Activated T-cell treated with anti-CD3 and anti-CD28 coated beads, Interleukin-2, amount 50 U/mL, for 4 hours (primary cell): ENCODE measurements around the gene B3GALT5. TPM values are rescaled to one million over a fixed set of nuclear protein-coding genes. Genes with fewer than 3 reads are reported as not detected.

Source experiments
- ATAC-seq, 2 donors: fragments of 200-7000 bp; cut with Tn5 transposase; one replicate each; pipeline ENCODE4 v1.10.0; 2021
- DNase-seq: peaks from one replicate; pipeline ENCODE4 v3.0.0-alpha.2; 2020
- H3K27me3 Mint-ChIP-seq: one replicate; pipeline ENCODE4 v1.8.0; 2021; ENCODE audit warnings: low read depth, mixed read lengths
- H3K36me3 Mint-ChIP-seq: one replicate; pipeline ENCODE4 v1.8.0; 2022; ENCODE audit warnings: mixed read lengths; ENCODE audit not compliant: insufficient read depth
- H3K4me1 Mint-ChIP-seq: one replicate; pipeline ENCODE4 v1.8.0; 2021; ENCODE audit warnings: low read depth, mixed read lengths
- H3K4me3 Mint-ChIP-seq: one replicate; pipeline ENCODE4 v1.8.0; 2021; ENCODE audit warnings: mild to moderate bottlenecking, moderate library complexity, mixed read lengths
- H3K9me3 Mint-ChIP-seq: one replicate; pipeline ENCODE4 v1.8.0; 2021; ENCODE audit warnings: mixed read lengths
- total RNA-seq, 3 donors: library from RNA; stranded (reverse); gene quantifications; one replicate each; pipeline ENCODE4 v1.2.1, GENCODE V29; 2021

Gene B3GALT5
- total RNA-seq, 3 donors from 2014 or later = 0.03 to 0.05 (median 0.05) TPM

DNA sequence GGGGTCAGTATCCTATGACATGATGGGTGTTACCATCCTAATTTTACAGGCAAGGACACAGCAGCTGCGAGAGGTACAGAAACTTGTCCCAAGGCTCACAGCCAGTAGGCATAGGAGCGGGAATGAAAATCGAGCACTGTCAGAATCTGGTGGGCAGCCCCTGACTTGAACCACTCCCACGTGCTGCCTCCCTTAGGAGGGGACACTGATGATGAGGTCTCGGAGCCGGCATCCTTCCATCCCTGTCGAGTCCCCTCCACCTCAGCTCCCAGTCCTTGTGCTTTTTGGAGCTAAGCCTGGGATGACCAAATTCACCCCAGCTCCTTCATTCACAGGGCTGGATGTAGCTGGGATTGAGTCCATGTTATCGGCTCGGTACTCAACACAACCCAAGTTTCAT, 49.0 kb downstream of the B3GALT5 start:
- Mint-ChIP-seq H3K4me1 (no peaks in the 10 kb centered on the region), H3K36me3 (no peaks in the 10 kb centered on the region), H3K4me3 (no peak overlapping the region), H3K9me3 (no peaks in the 10 kb centered on the region), H3K27me3 (peaks cover 5% of the 10 kb centered on the region)
- ATAC-seq (no peak), DNase-seq (no peak)

DNA sequence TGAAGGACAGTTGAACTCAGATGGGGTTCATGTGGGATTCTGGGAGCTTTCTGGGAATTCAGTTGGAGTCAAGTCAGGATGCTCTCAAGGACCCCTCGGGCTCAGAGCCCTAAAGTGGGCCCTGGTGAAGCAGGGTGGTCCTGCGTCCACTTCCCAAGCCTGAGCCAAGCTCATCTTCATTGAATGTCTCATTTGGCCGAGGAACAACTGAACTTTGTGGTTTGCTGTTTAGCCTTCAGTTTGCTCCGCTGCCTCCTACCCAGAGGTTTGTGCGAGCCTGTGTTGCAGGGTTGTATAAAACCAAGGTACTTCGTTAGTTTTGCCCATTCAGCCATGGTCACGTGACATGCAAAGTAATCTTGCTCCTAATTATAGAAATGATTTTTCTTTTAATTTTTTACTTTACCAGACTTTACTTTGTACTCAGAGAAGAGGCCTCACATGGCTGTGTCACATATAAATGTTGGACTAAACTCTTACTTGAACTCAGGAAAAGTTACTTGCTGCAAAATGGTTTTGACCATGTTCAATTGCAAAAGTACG, 49.7 kb downstream of the B3GALT5 start:
- ATAC-seq (no peak), DNase-seq (no peak)
- Mint-ChIP-seq H3K9me3 (no peaks in the 10 kb centered on the region), H3K36me3 (no peaks in the 10 kb centered on the region), H3K4me1 (no peaks in the 10 kb centered on the region), H3K4me3 (no peak overlapping the region), H3K27me3 (peaks cover 5% of the 10 kb centered on the region)

DNA sequence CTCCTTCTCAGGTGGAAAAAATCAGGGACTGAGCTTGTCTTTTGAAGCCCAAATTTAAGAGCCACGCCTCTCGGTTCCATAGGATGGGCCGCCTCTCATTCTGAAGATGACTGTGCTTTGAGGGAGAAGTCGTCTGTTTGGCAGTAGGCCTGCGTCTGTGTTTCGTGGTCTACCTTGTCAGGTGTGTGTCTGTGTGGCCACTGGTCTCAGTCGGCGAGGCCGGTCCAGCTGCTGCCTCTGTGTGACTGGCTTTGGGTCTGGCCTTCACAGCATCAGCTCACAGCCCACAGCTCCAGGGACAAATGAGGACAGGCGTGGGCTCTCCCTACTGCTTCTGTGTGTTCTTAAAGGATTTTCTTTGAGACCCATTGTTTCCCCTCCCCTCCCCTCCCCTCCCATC, 50.3 kb downstream of the B3GALT5 start:
- H3K4me3 Mint-ChIP-seq = no peak overlapping the region
- peaks cover 5% of the 10 kb centered on the region for H3K27me3 Mint-ChIP-seq
- no peaks in the 10 kb centered on the region for H3K9me3 Mint-ChIP-seq
- H3K36me3 Mint-ChIP-seq = no peaks in the 10 kb centered on the region
- ATAC-seq (no peak), DNase-seq (no peak)
- H3K4me1 Mint-ChIP-seq = no peaks in the 10 kb centered on the region

DNA sequence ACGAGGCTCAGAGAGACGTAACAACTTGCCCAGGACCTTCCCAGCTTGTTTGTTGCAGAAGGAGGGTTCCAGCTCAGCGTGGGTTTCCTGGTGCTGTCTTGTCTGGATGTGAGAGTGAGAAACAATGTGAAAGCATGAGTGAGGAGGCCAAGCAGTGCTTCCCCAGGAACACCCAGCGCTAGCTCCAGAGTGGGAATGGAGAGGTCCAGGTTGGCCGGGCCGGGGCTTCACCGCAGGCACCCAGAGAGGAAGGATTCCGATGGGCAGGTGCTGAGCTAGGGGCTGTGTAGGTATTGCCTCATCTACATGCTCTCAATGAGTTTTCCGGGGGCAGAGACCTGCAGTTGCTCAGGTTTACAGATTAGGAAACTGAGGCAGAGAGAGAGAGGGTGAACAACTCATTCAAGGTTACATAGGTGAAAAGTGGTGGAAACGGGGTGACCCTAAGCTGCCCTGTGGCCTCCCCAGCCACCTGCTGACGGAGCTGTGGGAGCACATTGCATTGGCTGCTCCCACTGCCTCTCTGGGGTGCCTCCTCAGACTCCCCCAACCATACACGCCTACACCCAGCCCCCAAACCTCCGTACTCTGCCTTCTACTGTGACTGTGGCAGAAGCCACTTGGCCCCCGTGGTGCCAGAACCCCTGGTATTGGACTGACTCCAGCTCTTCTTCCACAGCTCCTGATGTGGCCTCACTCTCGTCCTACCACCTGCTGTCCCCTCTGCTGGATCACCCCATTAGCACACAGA, 51.2 kb downstream of the B3GALT5 start:
- no peak for DNase-seq
- no peak for ATAC-seq
- H3K36me3 Mint-ChIP-seq = no peaks in the 10 kb centered on the region
- H3K9me3 Mint-ChIP-seq = no peaks in the 10 kb centered on the region
- H3K4me1 Mint-ChIP-seq = no peaks in the 10 kb centered on the region
- H3K27me3 Mint-ChIP-seq = peaks cover 5% of the 10 kb centered on the region
- H3K4me3 Mint-ChIP-seq = no peak overlapping the region

DNA sequence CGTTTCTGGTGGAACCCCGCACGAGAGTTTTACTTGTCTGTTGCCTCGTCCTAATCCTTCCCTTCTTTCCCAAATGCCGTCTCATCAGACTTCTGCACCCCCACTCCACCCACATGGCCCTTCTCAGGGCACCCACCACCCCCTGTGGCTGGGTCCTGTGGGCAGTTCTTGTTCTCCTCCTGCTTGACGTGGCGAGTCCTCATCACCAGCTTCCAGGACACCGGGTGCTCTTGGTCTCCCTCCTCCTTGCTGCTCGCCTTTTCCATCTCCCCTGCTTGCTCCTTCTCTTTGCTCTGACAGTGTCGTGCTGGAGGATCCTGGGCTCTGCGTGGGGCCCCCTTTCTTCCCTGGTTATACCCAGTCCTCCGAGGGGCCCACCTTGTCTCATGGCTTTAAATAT, 51.8 kb downstream of the B3GALT5 start:
- H3K4me1 Mint-ChIP-seq = no peaks in the 10 kb centered on the region
- DNase-seq = no peak
- no peak overlapping the region for H3K4me3 Mint-ChIP-seq
- no peaks in the 10 kb centered on the region for H3K36me3 Mint-ChIP-seq
- no peaks in the 10 kb centered on the region for H3K9me3 Mint-ChIP-seq
- H3K27me3 Mint-ChIP-seq = peaks cover 5% of the 10 kb centered on the region
- no peak for ATAC-seq

DNA sequence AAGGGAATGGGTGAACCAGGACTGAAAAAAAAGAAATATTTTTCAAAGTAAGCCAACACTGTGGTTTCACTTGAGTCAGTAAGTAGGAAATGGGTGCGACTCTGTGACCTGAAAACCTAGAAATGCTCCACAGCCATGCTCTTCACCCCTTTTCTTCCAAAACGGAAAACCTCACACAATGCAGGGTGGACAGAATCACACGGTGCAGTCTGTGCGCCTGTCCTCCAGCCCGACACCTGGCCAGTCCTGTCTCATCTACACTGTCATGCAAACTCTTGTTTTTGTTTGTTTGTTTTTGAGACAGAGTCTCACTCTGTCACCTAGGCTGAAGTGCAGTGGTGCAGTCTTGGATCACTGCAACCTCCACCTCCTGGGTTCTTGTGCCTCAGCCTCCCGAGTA, 53.3 kb downstream of the B3GALT5 start:
- no peak overlapping the region for H3K4me3 Mint-ChIP-seq
- H3K27me3 Mint-ChIP-seq = peaks cover 5% of the 10 kb centered on the region
- no peaks in the 10 kb centered on the region for H3K9me3 Mint-ChIP-seq
- H3K4me1 Mint-ChIP-seq = no peaks in the 10 kb centered on the region
- no peaks in the 10 kb centered on the region for H3K36me3 Mint-ChIP-seq
- ATAC-seq = no peak
- no peak for DNase-seq

DNA sequence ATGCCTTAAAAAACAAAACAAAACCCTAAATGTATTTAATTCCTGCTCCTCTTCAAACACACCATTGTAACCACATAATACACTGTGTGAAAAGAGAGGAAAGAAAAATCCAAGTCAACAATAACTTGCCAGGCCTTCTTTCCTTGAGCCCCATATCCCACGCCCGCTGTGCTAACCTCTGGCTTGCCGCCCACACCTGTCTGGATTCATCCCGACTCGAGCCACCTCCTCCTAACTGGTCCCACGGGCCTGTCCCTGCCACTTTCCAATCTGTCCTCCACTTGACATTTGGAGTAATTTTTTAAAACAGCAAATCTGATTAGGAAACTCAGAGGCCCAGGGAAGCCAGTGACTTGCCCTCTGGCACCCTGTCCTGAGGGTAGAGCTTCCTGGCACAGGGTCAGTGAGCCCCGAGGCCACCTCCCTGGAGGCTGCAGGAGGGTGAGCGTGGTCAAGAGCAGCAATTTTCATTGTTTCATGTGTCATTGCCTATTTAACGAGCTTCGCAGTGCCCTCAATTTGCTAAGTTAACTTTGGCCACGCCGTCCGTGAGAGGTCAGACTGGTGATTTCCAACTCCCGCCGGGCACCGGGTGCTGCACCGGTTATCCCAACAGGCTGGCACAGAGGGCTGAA, 54.1 kb downstream of the B3GALT5 start:
- no peak for DNase-seq
- no peak for ATAC-seq
- no peaks in the 10 kb centered on the region for H3K9me3 Mint-ChIP-seq
- no peak overlapping the region for H3K4me3 Mint-ChIP-seq
- no peaks in the 10 kb centered on the region for H3K4me1 Mint-ChIP-seq
- H3K27me3 Mint-ChIP-seq = peaks cover 2% of the 10 kb centered on the region
- H3K36me3 Mint-ChIP-seq = no peaks in the 10 kb centered on the region

DNA sequence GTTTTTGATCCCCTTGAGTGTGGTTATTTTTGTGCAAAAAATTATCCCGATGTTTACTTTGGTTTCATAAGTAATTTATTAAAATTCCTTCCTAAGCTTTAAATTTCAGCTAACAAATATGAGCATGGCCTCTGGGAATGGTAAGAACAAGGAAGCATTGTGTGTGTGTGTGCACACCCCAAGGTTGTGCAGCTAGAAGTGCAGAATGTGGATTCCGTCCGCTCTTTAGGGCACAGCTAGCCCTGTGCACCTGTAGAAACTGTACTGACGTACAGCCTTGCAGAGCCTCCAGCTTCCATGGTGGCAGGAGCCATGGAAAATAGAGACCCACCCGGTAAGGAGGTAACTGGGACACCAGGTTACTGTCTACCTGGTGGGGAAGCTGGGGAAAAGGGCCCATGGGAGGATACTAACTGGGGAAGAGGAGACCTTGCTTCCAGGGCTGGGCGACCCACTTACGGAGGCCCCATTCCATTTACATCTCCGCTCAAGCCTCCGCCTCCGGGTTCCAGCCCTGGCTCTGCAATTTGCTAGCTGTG, 54.7 kb downstream of the B3GALT5 start:
- Mint-ChIP-seq H3K36me3 (no peaks in the 10 kb centered on the region), H3K4me1 (no peaks in the 10 kb centered on the region), H3K9me3 (no peaks in the 10 kb centered on the region), H3K27me3 (peaks cover 2% of the 10 kb centered on the region), H3K4me3 (no peak overlapping the region)
- no peak for ATAC-seq
- DNase-seq = no peak

DNA sequence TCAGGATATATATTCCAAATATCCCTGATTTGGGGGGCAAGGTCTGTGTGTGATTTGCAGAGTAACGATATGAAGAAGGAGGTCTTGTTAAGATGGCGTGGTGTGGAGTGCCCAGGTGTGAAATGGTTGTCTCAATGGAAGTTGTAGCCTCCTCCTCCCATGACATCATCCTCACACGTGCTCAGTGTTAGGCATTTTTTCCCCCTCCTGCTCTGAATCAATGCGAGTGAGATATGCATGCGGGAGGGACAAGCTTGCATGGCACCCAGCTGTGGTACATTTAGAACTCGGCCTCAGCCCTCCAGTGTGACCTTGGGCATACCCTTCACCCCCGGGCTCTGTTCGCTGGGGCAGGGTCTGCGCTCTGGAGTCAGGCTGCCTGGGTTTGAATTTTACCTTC, 55.6 kb downstream of the B3GALT5 start:
- DNase-seq = no peak
- peaks cover 5% of the 10 kb centered on the region for H3K27me3 Mint-ChIP-seq
- no peaks in the 10 kb centered on the region for H3K9me3 Mint-ChIP-seq
- no peaks in the 10 kb centered on the region for H3K4me1 Mint-ChIP-seq
- no peak for ATAC-seq
- H3K36me3 Mint-ChIP-seq = no peaks in the 10 kb centered on the region
- no peak overlapping the region for H3K4me3 Mint-ChIP-seq

DNA sequence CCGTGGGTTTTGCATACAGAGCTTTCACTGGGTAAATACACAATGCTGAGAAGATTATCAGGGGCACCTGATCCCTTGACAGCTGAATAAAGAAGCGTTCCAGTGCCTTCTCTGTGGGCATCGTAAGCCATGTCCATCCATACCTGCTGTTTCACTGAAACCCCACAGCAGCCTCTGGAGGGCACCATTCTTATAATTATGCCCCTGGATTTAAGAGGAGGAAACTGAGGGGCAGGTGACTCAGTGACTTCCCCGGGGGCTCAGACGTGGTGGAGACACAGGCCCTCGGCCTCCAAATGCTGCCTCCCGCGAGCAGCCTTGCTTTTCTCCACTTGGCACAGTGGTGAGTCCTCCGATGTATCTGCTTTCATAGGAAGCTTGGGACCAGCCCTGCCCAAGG, 56.7 kb downstream of the B3GALT5 start:
- H3K4me1 Mint-ChIP-seq = no peaks in the 10 kb centered on the region
- DNase-seq (no peak), ATAC-seq (no peak)
- H3K9me3 Mint-ChIP-seq = no peaks in the 10 kb centered on the region
- peaks cover 6% of the 10 kb centered on the region for H3K27me3 Mint-ChIP-seq
- no peak overlapping the region for H3K4me3 Mint-ChIP-seq
- no peaks in the 10 kb centered on the region for H3K36me3 Mint-ChIP-seq

DNA sequence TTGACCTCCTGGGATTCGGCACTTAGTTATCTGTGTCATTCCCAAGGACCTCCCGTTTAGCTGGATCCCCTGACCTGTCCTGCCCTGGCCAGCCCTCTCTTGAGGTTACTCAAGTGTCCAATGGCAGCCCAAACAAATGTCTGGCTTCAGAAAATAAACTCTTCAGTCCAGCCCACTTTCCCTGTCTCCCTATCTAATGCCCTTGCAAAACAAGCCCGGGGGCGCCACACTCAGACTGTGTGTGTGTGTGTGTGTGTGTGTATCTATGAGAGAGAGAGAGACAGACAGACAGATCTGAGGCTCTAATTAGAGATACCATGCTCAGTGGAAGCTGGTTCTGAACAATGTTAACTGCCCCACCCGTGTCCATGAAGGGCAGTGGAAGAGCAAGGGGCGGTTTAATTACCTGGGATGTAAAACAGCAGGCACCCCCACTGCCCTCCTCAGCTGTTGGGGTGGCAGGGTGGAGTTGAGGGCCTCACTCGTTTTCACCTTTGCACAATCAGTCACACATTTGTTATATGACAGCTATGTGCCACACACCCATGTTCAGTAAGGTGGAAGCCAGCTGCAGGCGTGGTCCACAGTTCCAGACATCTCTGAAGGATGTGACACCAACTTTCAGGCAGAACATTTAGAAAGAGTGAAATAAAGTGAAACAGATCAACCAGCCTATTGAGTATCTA, 57.4 kb downstream of the B3GALT5 start:
- H3K4me1 Mint-ChIP-seq = no peaks in the 10 kb centered on the region
- ATAC-seq = no peak
- no peak overlapping the region for H3K4me3 Mint-ChIP-seq
- no peak for DNase-seq
- H3K9me3 Mint-ChIP-seq = no peaks in the 10 kb centered on the region
- peaks cover 4% of the 10 kb centered on the region for H3K27me3 Mint-ChIP-seq
- no peaks in the 10 kb centered on the region for H3K36me3 Mint-ChIP-seq

DNA sequence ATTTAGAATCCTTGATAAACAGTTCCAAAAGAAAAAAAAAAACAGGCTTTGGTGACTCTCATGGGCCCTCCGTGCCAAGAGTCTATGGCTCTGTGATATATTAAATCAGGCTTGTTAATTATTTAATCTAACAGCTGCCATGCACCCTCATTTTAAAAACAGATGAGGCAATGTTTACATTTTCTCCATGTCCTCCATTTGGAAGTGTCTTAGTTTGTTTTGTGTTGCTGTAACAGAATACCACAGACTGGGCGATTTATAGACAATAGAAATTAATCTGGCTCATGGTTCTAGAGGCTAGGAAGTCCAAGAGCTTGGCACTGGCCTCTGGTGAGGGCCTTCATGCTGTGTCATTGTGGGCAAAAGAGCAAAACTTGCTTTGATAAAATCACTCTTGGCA, 58.0 kb downstream of the B3GALT5 start:
- Mint-ChIP-seq H3K4me3 (no peak overlapping the region), H3K27me3 (peaks cover 4% of the 10 kb centered on the region), H3K36me3 (no peaks in the 10 kb centered on the region), H3K9me3 (no peaks in the 10 kb centered on the region), H3K4me1 (no peaks in the 10 kb centered on the region)
- no peak for DNase-seq
- ATAC-seq = no peak

DNA sequence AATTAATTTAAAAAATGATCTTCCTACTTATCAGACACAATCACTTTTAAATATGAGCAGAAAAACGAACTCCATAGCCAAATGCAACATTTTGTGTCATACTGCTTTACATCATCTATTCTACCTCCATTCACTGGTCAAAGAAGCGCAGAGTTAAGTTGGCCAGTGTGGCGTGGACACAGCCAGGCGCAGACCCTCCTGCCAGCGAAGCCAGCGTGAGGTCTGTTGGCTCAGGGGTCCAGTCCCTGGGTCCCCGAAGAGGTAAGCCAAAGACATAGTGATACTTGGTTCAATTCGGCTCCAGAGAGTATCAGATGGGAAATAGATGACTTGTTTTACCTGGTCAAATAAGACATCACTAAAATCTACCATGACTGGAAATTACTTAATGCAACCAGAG, 59.2 kb downstream of the B3GALT5 start:
- Mint-ChIP-seq H3K4me1 (no peaks in the 10 kb centered on the region), H3K27me3 (peaks cover 4% of the 10 kb centered on the region), H3K4me3 (no peak overlapping the region), H3K9me3 (no peaks in the 10 kb centered on the region), H3K36me3 (no peaks in the 10 kb centered on the region)
- ATAC-seq = no peak
- no peak for DNase-seq

DNA sequence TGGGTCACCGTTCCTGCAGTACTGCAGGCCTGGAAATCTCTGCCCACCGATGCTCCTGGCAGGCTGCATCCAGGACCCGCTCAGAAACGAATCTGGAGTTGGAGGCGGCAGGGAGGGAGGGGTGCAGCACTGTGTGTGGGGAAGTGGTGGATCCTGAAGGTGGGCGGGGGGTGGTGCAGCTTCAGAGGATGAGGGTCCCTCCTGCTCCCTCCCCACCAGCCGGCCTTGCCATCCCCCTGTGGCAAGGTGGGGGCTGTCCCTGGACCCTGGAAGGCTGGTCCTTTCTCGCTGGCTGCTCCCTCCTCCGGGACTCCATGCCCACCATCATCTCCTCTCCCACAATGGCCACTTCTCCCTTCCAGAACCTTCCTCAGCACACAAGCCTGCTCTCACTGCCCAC, 60.4 kb downstream of the B3GALT5 start:
- DNase-seq = no peak
- Mint-ChIP-seq H3K4me3 (no peak overlapping the region), H3K4me1 (no peaks in the 10 kb centered on the region), H3K27me3 (peaks cover 4% of the 10 kb centered on the region), H3K36me3 (no peaks in the 10 kb centered on the region), H3K9me3 (no peaks in the 10 kb centered on the region)
- ATAC-seq = no peak
